ENCODE measurements around the gene FAF2.

The FAF2 gene

DNA sequence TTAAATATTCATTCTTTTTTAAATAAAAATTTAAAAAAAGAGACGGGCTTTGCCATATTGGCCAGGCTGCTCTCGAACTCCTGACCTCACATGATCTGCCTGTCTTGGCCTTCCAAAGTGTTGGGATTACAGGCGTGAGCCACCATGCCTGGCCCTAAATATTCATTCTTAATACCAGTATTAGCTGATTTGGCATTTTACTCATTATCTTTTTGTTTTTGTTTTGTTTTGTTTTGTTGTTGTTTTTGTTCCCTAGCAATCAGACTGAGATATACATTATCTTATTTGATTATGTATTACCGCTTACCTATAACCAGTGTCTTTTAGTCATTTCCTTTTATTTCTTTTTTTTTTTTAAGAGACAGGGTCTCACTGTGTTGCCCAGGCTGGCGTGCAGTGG lies 51.1 kb downstream of the FAF2 start:
- no peaks in the 10 kb centered on the region for H3K27me3 ChIP-seq
- H3K9ac ChIP-seq: no peak overlapping the region
- H3K4me1 ChIP-seq: no peaks in the 10 kb centered on the region
- peaks cover 96 to 100% (median 100%) of the 10 kb centered on the region in 11 experiments for H3K36me3 ChIP-seq
- H3K9me3 ChIP-seq (replicated peaks in 1 of 11): no peaks in the 10 kb centered on the region
- H3K4me2 ChIP-seq: no peak overlapping the region
- H3K4me3 ChIP-seq: no peak overlapping the region
- H4K20me1 ChIP-seq: no peaks in the 10 kb centered on the region
- TF ChIP-seq Cebpa-rat (IDR thresholded peaks at IDR 0.05): no peak
- H3K27ac ChIP-seq: no peak overlapping the region

DNA sequence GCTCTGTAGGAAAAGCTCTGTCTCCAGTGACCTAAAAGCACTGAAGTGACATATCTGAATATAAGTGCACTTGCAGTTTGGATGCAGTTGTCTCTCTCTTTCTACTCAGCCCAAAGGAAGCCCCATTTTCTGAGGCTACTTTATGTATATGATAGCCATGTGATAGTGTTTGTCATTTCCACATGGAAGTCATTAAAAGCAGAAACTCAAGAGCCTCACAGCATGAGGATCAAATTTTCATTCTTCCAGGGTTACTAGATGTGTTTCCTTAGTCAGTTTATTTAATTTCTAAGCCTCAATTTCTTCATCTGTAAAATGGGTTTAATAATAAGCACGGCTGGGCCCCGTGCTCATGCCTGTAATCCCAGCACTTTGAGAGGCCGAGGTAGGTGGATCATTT lies 52.3 kb downstream of the FAF2 start:
- Histone ChIP-seq H3K27me3 (no peaks in the 10 kb centered on the region), H3K4me1 (no peaks in the 10 kb centered on the region), H3K9me3 (replicated peaks in 1 of 11) (no peaks in the 10 kb centered on the region), H3K4me3 (no peak overlapping the region), H3K9ac (no peak overlapping the region), H3K36me3 (peaks cover 94 to 100% (median 100%) of the 10 kb centered on the region in 11 experiments), H3K4me2 (no peak overlapping the region), H4K20me1 (no peaks in the 10 kb centered on the region), H3K27ac (no peak overlapping the region)
- TF ChIP-seq Cebpa-rat (IDR thresholded peaks at IDR 0.05): no peak

DNA sequence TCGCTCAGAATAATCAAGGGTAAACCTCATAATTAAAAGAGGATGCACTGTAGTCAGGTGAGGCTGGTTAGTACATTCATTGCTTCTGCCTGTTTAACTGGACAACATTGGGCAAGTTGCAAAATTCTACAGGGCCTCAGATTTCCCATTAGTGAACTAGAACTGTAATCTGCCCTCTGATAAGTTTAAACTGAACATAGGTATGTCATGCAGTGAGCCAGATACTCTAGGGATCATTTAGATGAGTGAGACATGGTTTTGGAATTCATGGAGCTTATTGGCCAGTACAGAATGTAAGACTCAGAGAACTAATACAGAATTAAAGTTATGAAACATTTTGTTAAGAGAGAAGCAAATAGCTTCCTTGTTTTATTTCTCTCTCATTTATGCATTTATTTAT lies 53.1 kb downstream of the FAF2 start:
- no peak for TF ChIP-seq Cebpa-rat (IDR thresholded peaks at IDR 0.05)
- no peak overlapping the region for H3K27ac ChIP-seq

DNA sequence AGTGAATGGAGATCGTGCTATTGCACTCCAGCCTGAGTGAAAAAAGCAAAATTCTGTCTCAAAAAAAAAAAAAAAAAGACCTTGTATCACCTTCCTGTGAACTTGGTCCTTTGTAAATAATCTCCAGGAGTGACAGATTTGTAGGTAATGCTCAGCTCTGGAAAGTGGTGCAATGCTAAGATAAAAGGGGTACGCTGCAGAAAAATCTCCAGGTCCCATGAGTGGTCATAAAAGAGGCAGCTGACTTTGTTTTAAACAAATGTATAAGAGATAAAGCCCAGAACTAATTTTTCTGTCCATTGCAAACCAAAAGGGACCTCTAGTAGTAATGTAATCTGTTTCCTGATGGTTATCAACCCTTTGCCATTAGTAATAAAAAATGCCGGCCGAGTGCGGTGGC lies 55.3 kb downstream of the FAF2 start:
- H3K4me3 ChIP-seq: no peak overlapping the region
- no peak overlapping the region for H3K4me2 ChIP-seq
- no peaks in the 10 kb centered on the region for H3K4me1 ChIP-seq
- H3K9me3 ChIP-seq (replicated peaks in 1 of 11): no peaks in the 10 kb centered on the region
- no peaks in the 10 kb centered on the region for H3K27me3 ChIP-seq
- no peak for TF ChIP-seq Cebpa-rat (IDR thresholded peaks at IDR 0.05)
- H4K20me1 ChIP-seq: peaks cover 0 to 9% (median 0%) of the 10 kb centered on the region in 11 experiments; a peak in 2 of 22 replicates
- no peak overlapping the region for H3K27ac ChIP-seq
- H3K9ac ChIP-seq: no peak overlapping the region
- peaks cover 96 to 100% (median 100%) of the 10 kb centered on the region in 11 experiments for H3K36me3 ChIP-seq

More for the DNA sequence above, 53.1 kb downstream of the FAF2 start:
- Histone ChIP-seq H3K4me1 (no peaks in the 10 kb centered on the region), H3K4me2 (no peak overlapping the region), H3K27me3 (no peaks in the 10 kb centered on the region), H3K9me3 (replicated peaks in 1 of 11) (no peaks in the 10 kb centered on the region), H3K9ac (no peak overlapping the region), H4K20me1 (no peaks in the 10 kb centered on the region), H3K4me3 (no peak overlapping the region), H3K36me3 (peaks cover 94 to 100% (median 99%) of the 10 kb centered on the region in 11 experiments)

DNA sequence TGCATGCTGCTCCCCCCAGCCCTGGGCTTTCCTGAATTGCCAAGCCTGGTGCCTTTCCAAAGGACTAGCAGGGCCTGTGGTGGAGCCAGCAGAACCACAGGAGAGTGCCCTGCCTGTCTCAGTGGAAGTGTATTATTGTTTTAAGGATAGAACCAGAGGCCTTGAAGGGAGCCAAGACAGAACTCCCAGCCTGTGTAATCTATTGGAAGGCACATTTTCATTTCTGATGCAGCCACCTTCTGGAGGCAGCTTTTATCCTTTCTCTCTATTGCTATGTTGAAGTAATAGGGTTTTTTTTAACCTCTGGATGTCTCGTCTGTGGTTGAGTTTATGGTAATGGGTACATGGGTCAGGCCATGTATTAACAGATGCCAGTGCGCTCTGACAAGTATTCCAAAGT lies 59.7 kb downstream of the FAF2 start:
- no peaks in the 10 kb centered on the region for H3K9me3 ChIP-seq (replicated peaks in 1 of 11)
- H3K4me3 ChIP-seq: no peak overlapping the region
- H3K27me3 ChIP-seq: no peaks in the 10 kb centered on the region
- TF ChIP-seq Cebpa-rat (IDR thresholded peaks at IDR 0.05): no peak
- no peak overlapping the region for H3K4me2 ChIP-seq
- peaks cover 67 to 77% (median 73%) of the 10 kb centered on the region in 11 experiments for H3K36me3 ChIP-seq
- peaks cover 0 to 22% (median 0%) of the 10 kb centered on the region in 11 experiments; a peak in 3 of 22 replicates for H4K20me1 ChIP-seq
- no peak overlapping the region for H3K9ac ChIP-seq
- H3K4me1 ChIP-seq: no peaks in the 10 kb centered on the region; a peak in 1 of 20 replicates
- H3K27ac ChIP-seq: no peak overlapping the region

DNA sequence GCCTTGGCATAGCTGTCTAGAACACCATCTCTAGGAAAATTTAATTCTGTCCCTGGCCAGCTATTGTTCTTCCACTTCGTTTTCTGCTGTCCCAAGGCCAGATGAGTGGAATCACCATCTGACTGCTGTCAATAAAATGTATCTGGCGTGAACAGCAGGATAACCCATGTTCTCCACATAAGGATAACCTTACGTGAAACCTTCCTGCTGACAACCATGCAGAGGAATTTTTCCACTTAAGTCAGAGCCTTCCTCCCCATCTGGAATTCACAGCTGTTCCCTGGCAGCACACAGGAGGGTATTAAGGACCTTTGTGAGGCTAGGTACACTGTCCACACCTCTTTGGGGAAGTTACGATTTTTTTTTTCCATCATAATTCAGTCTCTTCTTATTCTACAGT lies 60.4 kb downstream of the FAF2 start:
- no peak overlapping the region for H3K4me3 ChIP-seq
- no peak for TF ChIP-seq Cebpa-rat (IDR thresholded peaks at IDR 0.05)
- H3K9ac ChIP-seq: no peak overlapping the region
- no peaks in the 10 kb centered on the region for H3K27me3 ChIP-seq
- no peaks in the 10 kb centered on the region for H3K9me3 ChIP-seq (replicated peaks in 1 of 11)
- peaks cover 0 to under 1% (median 0%) of the 10 kb centered on the region in 10 experiments; a peak in 1 of 20 replicates for H3K4me1 ChIP-seq
- no peak overlapping the region for H3K4me2 ChIP-seq
- H3K36me3 ChIP-seq: peaks cover 60 to 70% (median 66%) of the 10 kb centered on the region in 11 experiments
- H4K20me1 ChIP-seq: peaks cover 0 to 22% (median 0%) of the 10 kb centered on the region in 11 experiments; a peak in 3 of 22 replicates
- no peak overlapping the region for H3K27ac ChIP-seq

DNA sequence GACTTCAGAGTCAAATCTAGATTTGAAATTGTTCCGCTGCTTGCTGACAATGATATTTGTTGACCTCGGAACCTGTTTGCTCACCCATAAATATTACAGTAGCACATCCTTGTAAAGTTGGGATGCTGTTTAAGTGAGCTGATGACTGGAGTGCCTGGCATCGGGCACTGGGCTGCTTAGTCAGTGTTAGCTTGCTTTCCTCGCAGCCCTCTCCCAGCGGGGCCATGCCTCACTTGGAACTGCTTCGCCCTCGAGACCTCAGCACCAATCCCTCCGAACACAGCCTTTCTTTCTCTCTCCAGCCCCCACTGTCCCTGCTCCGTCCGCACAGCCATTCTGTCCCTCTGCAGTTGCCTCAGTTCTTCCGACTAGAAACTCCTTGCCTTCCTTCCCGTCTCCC lies 65.6 kb downstream of the FAF2 start:
- H3K4me1 ChIP-seq: peaks cover 15 to 27% (median 20%) of the 10 kb centered on the region in 10 experiments
- H3K4me3 ChIP-seq: no peak overlapping the region
- no peak for TF ChIP-seq Cebpa-rat (IDR thresholded peaks at IDR 0.05)
- H3K27ac ChIP-seq: no peak overlapping the region
- H3K4me2 ChIP-seq: peak overlapping the region in 4 of 11 experiments; percentile 22 to 65 (median 54); a peak in 3 of 22 replicates
- H4K20me1 ChIP-seq: peaks cover 0 to 10% (median 0%) of the 10 kb centered on the region in 11 experiments; a peak in 2 of 22 replicates
- H3K9me3 ChIP-seq (replicated peaks in 1 of 11): no peaks in the 10 kb centered on the region
- H3K36me3 ChIP-seq: peaks cover 11 to 19% (median 14%) of the 10 kb centered on the region in 11 experiments
- H3K9ac ChIP-seq: no peak overlapping the region
- no peaks in the 10 kb centered on the region for H3K27me3 ChIP-seq

DNA sequence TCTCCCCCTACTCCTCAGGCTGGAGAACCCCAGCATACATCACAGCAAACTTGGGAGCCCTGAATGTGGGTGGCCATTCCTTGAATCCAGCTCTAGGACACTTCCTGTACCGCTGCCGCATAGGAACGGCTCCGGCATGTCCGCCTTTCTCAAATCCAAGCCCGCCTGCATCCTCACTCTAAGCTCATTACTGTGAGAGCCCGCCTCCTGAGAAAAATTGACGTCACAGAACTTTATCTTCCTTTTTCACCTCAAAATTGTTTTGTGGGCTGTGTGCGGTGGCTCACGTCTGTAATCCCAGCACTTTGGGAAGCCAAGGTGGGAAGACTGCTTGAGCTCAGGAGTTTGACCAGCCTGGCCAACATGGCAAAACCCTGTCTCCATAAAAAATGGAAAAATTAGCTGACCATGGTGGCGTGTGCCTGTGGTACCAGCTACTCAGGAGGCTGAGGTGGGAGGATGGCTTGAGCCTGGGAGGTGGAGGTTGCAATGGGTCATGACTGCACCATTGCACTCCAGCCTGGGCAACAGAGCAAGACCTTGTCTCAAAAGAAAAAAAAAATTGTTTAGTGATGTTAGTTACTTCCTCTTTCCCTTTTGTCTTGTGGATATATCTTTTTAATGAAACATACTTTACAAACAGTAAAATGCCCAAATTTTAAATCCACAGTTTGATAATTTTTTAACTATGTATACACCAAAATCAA lies 66.2 kb downstream of the FAF2 start:
- Histone ChIP-seq H3K4me2 (peak overlapping the region; percentile 3 to 67 (median 23); a peak in 18 of 22 replicates), H3K9ac (peak overlapping the region in 2 of 11 experiments; percentile 1 to 41; a peak in 2 of 22 replicates), H3K4me1 (peaks cover 15 to 27% (median 20%) of the 10 kb centered on the region in 10 experiments), H4K20me1 (peaks cover 0 to 3% (median 0%) of the 10 kb centered on the region in 11 experiments; a peak in 1 of 22 replicates), H3K36me3 (peaks cover 5 to 13% (median 8%) of the 10 kb centered on the region in 11 experiments), H3K9me3 (replicated peaks in 1 of 11) (no peaks in the 10 kb centered on the region), H3K4me3 (no peak overlapping the region), H3K27ac (peak overlapping the region in 5 of 11 experiments; percentile 25 to 60 (median 32); a peak in 9 of 22 replicates), H3K27me3 (no peaks in the 10 kb centered on the region)
- no peak for TF ChIP-seq Cebpa-rat (IDR thresholded peaks at IDR 0.05)

DNA sequence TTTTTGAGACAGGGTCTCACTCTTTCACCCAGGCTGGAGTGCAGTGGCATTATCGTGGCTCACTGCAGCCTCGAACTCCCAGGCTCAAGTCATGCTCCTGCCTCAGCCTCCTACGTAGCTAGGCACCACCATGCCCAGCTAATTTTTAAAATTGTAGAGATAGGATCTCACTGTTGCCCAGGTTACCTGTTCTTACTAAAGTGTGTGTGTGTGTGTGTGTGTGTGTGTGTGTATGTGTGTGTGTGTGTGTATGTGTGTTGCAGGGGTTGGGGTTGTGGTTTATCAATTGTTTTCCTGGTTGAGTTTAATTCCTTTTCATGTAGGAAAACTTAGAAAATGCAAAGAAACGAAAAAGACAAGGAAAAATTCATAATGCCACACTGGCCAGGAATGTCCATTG lies 67.2 kb downstream of the FAF2 start:
- H3K9ac ChIP-seq: no peak overlapping the region
- H3K4me1 ChIP-seq: peaks cover 15 to 27% (median 20%) of the 10 kb centered on the region in 10 experiments
- H3K4me3 ChIP-seq: no peak overlapping the region
- H4K20me1 ChIP-seq: no peaks in the 10 kb centered on the region
- peaks cover 0 to 3% (median 0%) of the 10 kb centered on the region in 11 experiments; a peak in 3 of 22 replicates for H3K36me3 ChIP-seq
- no peaks in the 10 kb centered on the region for H3K27me3 ChIP-seq
- no peak for TF ChIP-seq Cebpa-rat (IDR thresholded peaks at IDR 0.05)
- peak overlapping the region; percentile 3 to 67 (median 41); a peak in 19 of 22 replicates for H3K4me2 ChIP-seq
- H3K9me3 ChIP-seq (replicated peaks in 1 of 11): no peaks in the 10 kb centered on the region
- peak overlapping the region in 3 of 11 experiments; percentile 32 to 60 (median 46); a peak in 3 of 22 replicates for H3K27ac ChIP-seq
